Mucosa of descending colon (tissue), 3 donors: Measurements from ENCODE around the gene RNF138. TPM values are rescaled to one million over a fixed set of nuclear protein-coding genes. Genes with fewer than 3 reads are reported as not detected.

ENCODE experiments used
- ATAC-seq: fragments of 200-7000 bp; cut with Tn5 transposase; one replicate; pipeline ENCODE4 v1.9.1; 2020; ENCODE audit warnings: mild to moderate bottlenecking, moderate library complexity
- DNase-seq, 3 donors: peaks; one replicate each; pipeline ENCODE4 v3.0.0-alpha.2; 2020
- H3K36me3 ChIP-seq: fragments of 200-600 bp; one replicate; pipeline ENCODE4 v1.8.0; 2021; ENCODE audit warnings: low read depth, mild to moderate bottlenecking
- H3K4me1 ChIP-seq: fragments of 200-600 bp; one replicate; pipeline ENCODE4 v1.8.0; 2021; ENCODE audit warnings: low read depth, mild to moderate bottlenecking
- H3K4me3 ChIP-seq: fragments of 200-600 bp; one replicate; pipeline ENCODE4 v1.8.0; 2021; ENCODE audit warnings: mild to moderate bottlenecking
- H3K9me3 ChIP-seq: fragments of 200-600 bp; one replicate; pipeline ENCODE4 v1.8.0; 2021; ENCODE audit warnings: mild to moderate bottlenecking
- CTCF ChIP-seq: fragments of 200-600 bp; IDR thresholded peaks from one replicate; pipeline ENCODE4 v1.8.0; 2022; ENCODE audit warnings: antibody characterized with exemption, mild to moderate bottlenecking
- intact Hi-C, 2 donors: fragments of 100-400 bp; cut with DNase I in 1 of 2; cut with micrococcal nuclease in 1 of 2; formaldehyde crosslinking; loops; one replicate each; pipeline versions ENCODE4 v1.11.0 to v1.11.1; 2022; cut with DNase I, micrococcal nuclease
- total RNA-seq, 3 donors: library from RNA; stranded (reverse); fragmentation: NEBNext Ultra II Directional in 2 of 3; extraction: Animal tissue kit (Norgen Biotek cat#: 25700) in 2 of 3; gene quantifications; one replicate each; pipeline versions ENCODE4 v1.2.1 to v1.2.4, GENCODE V29; 2021 to 2023
- donor health status: DM: no; HTN: no; CAD: no; lungs with moderate emphysema.
- donor health status: DM: no; HTN: no; CAD: no.
- donor health status: DM: no; HTN: yes; CAD: no.

RNF138 gene
- total RNA-seq, 3 donors from 2014 or later: 37.3 to 74.3 (median 45.7) TPM

- ATAC-seq: peak; percentile 17
Measured at GRCh38 chr18:32177530-32177929, 85.9 kb downstream of the RNF138 start.

More at GRCh38 chr18:32177530-32177929, 85.9 kb downstream of the RNF138 start:
- no peak for DNase-seq
- Histone ChIP-seq H3K4me1 (peaks cover 3% of the 10 kb centered on the region), H3K36me3 (no peaks in the 10 kb centered on the region), H3K9me3 (no peaks in the 10 kb centered on the region), H3K4me3 (no peak overlapping the region)
- TF ChIP-seq CTCF: no peak
- intact Hi-C loops: no loop called here

Other genes starting within 250 kb of the RNF138 start
- 10 to 100 TPM; 42.6 to 51.4 (median 51.2) TPM for gene TRAPPC8, start 148.7 kb upstream of the RNF138 start, total RNA-seq
- gene RNF125, start 73.0 kb upstream of the RNF138 start, total RNA-seq: 10 to 100 TPM in 1 of 3 donors, 1 to 10 TPM in 2; 7.5 to 18.7 (median 8.9) TPM
- gene MEP1B, start 98.2 kb downstream of the RNF138 start, total RNA-seq: 10 to 100 TPM in 1 of 3 donors, 1 to 10 TPM in 2; 5.9 to 11.6 (median 6.9) TPM